SK-N-SH (cell line): ENCODE measurements around the gene TMEM9. TPM values are rescaled to one million over a fixed set of nuclear protein-coding genes. Genes with fewer than 3 reads are reported as not detected.

Experiments used
- CTCF ChIA-PET: fragments of 300-600, 350-600 bp; formaldehyde crosslinking; extraction: SDS; loops from one replicate; lab custom pipeline; 2021; lab: Yijun Ruan, JAX
- POLR2A ChIA-PET: fragments of 350-600 bp; sonication (Branson Sonifier 250); formaldehyde crosslinking; extraction: SDS; loops from one replicate; lab custom pipeline; 2020; ENCODE audit warnings: antibody characterized with exemption, inconsistent platforms; lab: Yijun Ruan, JAX
- DNase-seq: peaks from one replicate; pipeline ENCODE4 v3.0.0; 2012
- H2AFZ ChIP-seq: fragments of 200-600 bp; sonication (generic); 2 replicates; pipeline ENCODE4 v1.8.1; 2016; ENCODE audit warnings: antibody characterized with exemption, mild to moderate bottlenecking, low read depth
- H3F3A ChIP-seq: fragments of 200-600 bp; sonication (generic); replicated peaks from 2 replicates; pipeline ENCODE3; 2016; ENCODE audit warnings: antibody characterized with exemption, mild to moderate bottlenecking; ENCODE audit not compliant: insufficient read depth
- H3K27ac ChIP-seq, 2 experiments: fragments of 200-500 bp in 1 of 2; fragments of 200-600 bp in 1 of 2; sonication (Bioruptor generic) in 1 of 2; sonication (generic), shearing (Covaris generic) in 1 of 2; 2 replicates each; pipeline versions ENCODE4 v1.5.1 to v1.6.1; 2014 to 2016; ENCODE audit warnings: low read depth in 2 of 2, inconsistent platforms in 1 of 2, low read length in 1 of 2, mild to moderate bottlenecking in 1 of 2, mixed read lengths in 1 of 2
- H3K27me3 ChIP-seq: fragments of 200-600 bp; sonication (generic), shearing (Covaris generic); 2 replicates; pipeline ENCODE4 v1.6.1; 2016; ENCODE audit warnings: mixed run types; ENCODE audit not compliant: insufficient read depth
- H3K36me3 ChIP-seq, 2 experiments: fragments of 200-500 bp in 1 of 2; fragments of 200-600 bp in 1 of 2; sonication (Bioruptor generic) in 1 of 2; sonication (generic) in 1 of 2; replicated peaks in 1 of 2; 2 replicates each; pipeline versions ENCODE3 to v1.5.1; 2014 to 2016; ENCODE audit warnings: low read length in 1 of 2, mild to moderate bottlenecking in 1 of 2; ENCODE audit not compliant: insufficient read depth in 2 of 2, control insufficient read depth in 1 of 2
- H3K4me1 ChIP-seq, 2 experiments: fragments of 200-500 bp in 1 of 2; fragments of 200-600 bp in 1 of 2; sonication (Bioruptor generic) in 1 of 2; sonication (generic), shearing (Covaris generic) in 1 of 2; 2 replicates each; pipeline versions ENCODE4 v1.5.1 to v1.6.1; 2014 to 2016; ENCODE audit warnings: low read depth in 1 of 2, low read length in 1 of 2, mixed run types in 1 of 2; ENCODE audit not compliant: insufficient read depth in 2 of 2, control insufficient read depth in 1 of 2
- H3K4me2 ChIP-seq: fragments of 200-600 bp; sonication (generic), shearing (Covaris generic); 2 replicates; pipeline ENCODE4 v1.6.1; 2017; ENCODE audit warnings: mixed run types
- H3K4me3 ChIP-seq, 2 experiments: fragments of 200-500 bp in 1 of 2; fragments of 200-600 bp in 1 of 2; sonication (Bioruptor generic) in 1 of 2; sonication (generic), shearing (Covaris generic) in 1 of 2; 2 replicates each; pipeline versions ENCODE4 v1.5.1 to v1.8.1; 2014 to 2016; ENCODE audit warnings: low read depth in 2 of 2, inconsistent platforms in 1 of 2, low read length in 1 of 2, mild to moderate bottlenecking in 1 of 2, mixed read lengths in 1 of 2, moderate library complexity in 1 of 2
- H3K79me2 ChIP-seq: fragments of 200-600 bp; sonication (generic); 2 replicates; pipeline ENCODE4 v1.8.1; 2017; ENCODE audit warnings: mild to moderate bottlenecking; ENCODE audit not compliant: insufficient read depth
- H3K9ac ChIP-seq: fragments of 200-600 bp; sonication (generic); 2 replicates; pipeline ENCODE4 v1.6.1; 2017; ENCODE audit warnings: mixed run types
- H3K9me2 ChIP-seq: fragments of 200-600 bp; sonication (generic); 2 replicates; pipeline ENCODE4 v1.6.1; 2017; ENCODE audit warnings: mixed run types
- H3K9me3 ChIP-seq: fragments of 200-600 bp; sonication (generic); 2 replicates; pipeline ENCODE4 v1.6.1; 2017; ENCODE audit warnings: mixed run types, mild to moderate bottlenecking, moderate library complexity
- H4K20me1 ChIP-seq: fragments of 200-600 bp; sonication (generic); 2 replicates; pipeline ENCODE4 v1.6.1; 2017; ENCODE audit warnings: mild to moderate bottlenecking, mixed run types; ENCODE audit not compliant: insufficient read depth
- CHD2 ChIP-seq: fragments of 150-350 bp; IDR thresholded peaks from 2 replicates; pipeline ENCODE4 v1.6.1; 2018; ENCODE audit warnings: low read length; ENCODE audit not compliant: partially characterized antibody
- ELF1 ChIP-seq: IDR thresholded peaks from 2 replicates; pipeline ENCODE4 v1.4.0; 2012
- GATA2 ChIP-seq: sonication (generic); formaldehyde crosslinking; IDR thresholded peaks from 2 replicates; pipeline ENCODE4 v1.5.0; 2020; ENCODE audit warnings: mild to moderate bottlenecking, missing genetic modification reagents
- JUND ChIP-seq: IDR thresholded peaks from 2 replicates; pipeline ENCODE4 v1.4.0; 2012
- MEF2A ChIP-seq: IDR thresholded peaks from 2 replicates; pipeline ENCODE4 v1.4.0; 2012; ENCODE audit warnings: low read depth, borderline replicate concordance
- MXI1 ChIP-seq: IDR thresholded peaks from 2 replicates; pipeline ENCODE4 v1.6.1; 2012; ENCODE audit warnings: mild to moderate bottlenecking, low read depth, low read length, improper control_type of control experiment
- NFIC ChIP-seq: IDR thresholded peaks from 2 replicates; pipeline ENCODE4 v1.4.0; 2012; ENCODE audit warnings: borderline replicate concordance
- POLR2AphosphoS5 ChIP-seq: IDR thresholded peaks from 2 replicates; pipeline ENCODE4 v1.6.1; 2012; ENCODE audit warnings: low read depth, low read length
- RAD21 ChIP-seq: IDR thresholded peaks from 2 replicates; pipeline ENCODE4 v1.6.1; 2012; ENCODE audit warnings: mild to moderate bottlenecking, low read length
- RCOR1 ChIP-seq: fragments of 150-350 bp; IDR thresholded peaks from 2 replicates; pipeline ENCODE4 v1.6.1; 2017; ENCODE audit warnings: antibody characterized with exemption, low read length
- RFX5 ChIP-seq: IDR thresholded peaks from 2 replicates; pipeline ENCODE4 v1.6.1; 2012; ENCODE audit warnings: mild to moderate bottlenecking, improper control_type of control experiment, low read length
- RXRA ChIP-seq: IDR thresholded peaks from 2 replicates; pipeline ENCODE4 v1.4.0; 2012; ENCODE audit warnings: low read depth, mild to moderate bottlenecking, borderline replicate concordance
- TEAD4 ChIP-seq: IDR thresholded peaks from 2 replicates; pipeline ENCODE4 v1.4.0; 2012; ENCODE audit warnings: mild to moderate bottlenecking, borderline replicate concordance; ENCODE audit not compliant: insufficient read depth
- WGBS: methylation state at CpG from one replicate; pipeline ENCODE4 v1.1.6; 2017; ENCODE audit warnings: low lambda C conversion rate; 5-methylcytosine and 5-hydroxymethylcytosine counted together
- polyA plus RNA-seq, 3 experiments: library from polyadenylated mRNA; depleted of rRNA; stranded (reverse); fragments of >200 nt; gene quantifications; 2 replicates each; pipeline ENCODE4 v1.2.3, GENCODE V29; 2012
- TF ChIP-seq, protein P1 (sequence below): IDR thresholded peaks from 2 replicates; pipeline ENCODE4 v1.4.0; 2012; ENCODE audit warnings: low read depth
- TF ChIP-seq, protein P2 (sequence below): fragments of 200-600 bp; sonication (generic); IDR thresholded peaks from 2 replicates; pipeline ENCODE4 v1.6.1; 2017; ENCODE audit warnings: antibody characterized with exemption, mild to moderate bottlenecking, moderate library complexity
- TF ChIP-seq, protein P3 (sequence below): IDR thresholded peaks from 2 replicates; pipeline ENCODE4 v1.4.0; 2012; ENCODE audit warnings: low read depth, borderline replicate concordance
- TF ChIP-seq, protein P4 (sequence below): IDR thresholded peaks from 2 replicates; pipeline ENCODE4 v1.4.0; 2012; ENCODE audit warnings: low read depth, borderline replicate concordance

The TMEM9 gene
- polyA plus RNA-seq, 1 of the 3 experiments (the other 2 are of a cell fraction), result 126 TPM

DNA sequence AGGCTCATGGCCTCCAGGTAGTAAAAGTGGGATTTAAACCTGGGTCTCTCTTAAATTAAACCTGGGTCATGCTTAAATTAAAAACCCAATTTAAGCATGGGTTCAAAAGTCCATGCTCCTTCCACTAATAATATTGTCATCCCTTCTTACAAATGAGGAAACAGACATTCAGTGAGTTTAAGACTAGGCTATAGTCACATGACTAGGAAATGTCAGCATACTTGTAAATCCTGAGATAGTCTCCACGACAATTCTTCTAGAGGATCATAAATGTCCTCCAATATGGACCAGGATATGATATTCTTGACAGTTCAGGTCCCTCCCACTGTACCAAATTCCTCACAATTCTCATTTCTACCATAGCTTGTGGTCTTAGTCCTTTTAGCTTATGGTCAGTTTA, 25.9 kb upstream of the TMEM9 start:
- DNase-seq, result no peak
- Histone ChIP-seq H3K4me1 (peaks cover 6 to 13% of the 10 kb centered on the region in 2 experiments; a peak in 3 of 4 replicates), H3K9me2 (no peaks in the 10 kb centered on the region), H3K79me2 (no peaks in the 10 kb centered on the region), H3K36me3 (no peaks in the 10 kb centered on the region), H3K4me3 (no peak overlapping the region), H3K9me3 (no peaks in the 10 kb centered on the region), H3K27me3 (no peaks in the 10 kb centered on the region), H2AFZ (no peak overlapping the region), H3K9ac (no peak overlapping the region), H3K4me2 (no peak overlapping the region), H4K20me1 (no peaks in the 10 kb centered on the region), H3K27ac (no peak overlapping the region), H3F3A (no peaks in the 10 kb centered on the region)
- ChIA-PET POLR2A (no interaction called here), CTCF (interaction anchor here (1.0 to 1.5 kb wide), 2 partner anchors 13 to 42 kb away, joined by 3 read pairs; no protein-coding TSS in a partner anchor)
- 42% methylated on average over 1 of the region's 1 CpG for WGBS
- TF ChIP-seq, protein P1, sequence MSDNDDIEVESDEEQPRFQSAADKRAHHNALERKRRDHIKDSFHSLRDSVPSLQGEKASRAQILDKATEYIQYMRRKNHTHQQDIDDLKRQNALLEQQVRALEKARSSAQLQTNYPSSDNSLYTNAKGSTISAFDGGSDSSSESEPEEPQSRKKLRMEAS, result no peak
- TF ChIP-seq RAD21 (no peak), CHD2 (no peak), MXI1 (no peak), RCOR1 (no peak), TEAD4 (no peak), GATA2 (no peak), ELF1 (no peak), MEF2A (no peak), NFIC (no peak), RXRA (no peak), JUND (no peak), POLR2AphosphoS5 (no peak), RFX5 (no peak)
- TF ChIP-seq, protein P2, sequence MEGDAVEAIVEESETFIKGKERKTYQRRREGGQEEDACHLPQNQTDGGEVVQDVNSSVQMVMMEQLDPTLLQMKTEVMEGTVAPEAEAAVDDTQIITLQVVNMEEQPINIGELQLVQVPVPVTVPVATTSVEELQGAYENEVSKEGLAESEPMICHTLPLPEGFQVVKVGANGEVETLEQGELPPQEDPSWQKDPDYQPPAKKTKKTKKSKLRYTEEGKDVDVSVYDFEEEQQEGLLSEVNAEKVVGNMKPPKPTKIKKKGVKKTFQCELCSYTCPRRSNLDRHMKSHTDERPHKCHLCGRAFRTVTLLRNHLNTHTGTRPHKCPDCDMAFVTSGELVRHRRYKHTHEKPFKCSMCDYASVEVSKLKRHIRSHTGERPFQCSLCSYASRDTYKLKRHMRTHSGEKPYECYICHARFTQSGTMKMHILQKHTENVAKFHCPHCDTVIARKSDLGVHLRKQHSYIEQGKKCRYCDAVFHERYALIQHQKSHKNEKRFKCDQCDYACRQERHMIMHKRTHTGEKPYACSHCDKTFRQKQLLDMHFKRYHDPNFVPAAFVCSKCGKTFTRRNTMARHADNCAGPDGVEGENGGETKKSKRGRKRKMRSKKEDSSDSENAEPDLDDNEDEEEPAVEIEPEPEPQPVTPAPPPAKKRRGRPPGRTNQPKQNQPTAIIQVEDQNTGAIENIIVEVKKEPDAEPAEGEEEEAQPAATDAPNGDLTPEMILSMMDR, result no peak
- TF ChIP-seq, protein P3, sequence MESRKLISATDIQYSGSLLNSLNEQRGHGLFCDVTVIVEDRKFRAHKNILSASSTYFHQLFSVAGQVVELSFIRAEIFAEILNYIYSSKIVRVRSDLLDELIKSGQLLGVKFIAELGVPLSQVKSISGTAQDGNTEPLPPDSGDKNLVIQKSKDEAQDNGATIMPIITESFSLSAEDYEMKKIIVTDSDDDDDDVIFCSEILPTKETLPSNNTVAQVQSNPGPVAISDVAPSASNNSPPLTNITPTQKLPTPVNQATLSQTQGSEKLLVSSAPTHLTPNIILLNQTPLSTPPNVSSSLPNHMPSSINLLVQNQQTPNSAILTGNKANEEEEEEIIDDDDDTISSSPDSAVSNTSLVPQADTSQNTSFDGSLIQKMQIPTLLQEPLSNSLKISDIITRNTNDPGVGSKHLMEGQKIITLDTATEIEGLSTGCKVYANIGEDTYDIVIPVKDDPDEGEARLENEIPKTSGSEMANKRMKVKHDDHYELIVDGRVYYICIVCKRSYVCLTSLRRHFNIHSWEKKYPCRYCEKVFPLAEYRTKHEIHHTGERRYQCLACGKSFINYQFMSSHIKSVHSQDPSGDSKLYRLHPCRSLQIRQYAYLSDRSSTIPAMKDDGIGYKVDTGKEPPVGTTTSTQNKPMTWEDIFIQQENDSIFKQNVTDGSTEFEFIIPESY, result no peak
- TF ChIP-seq, protein P4, sequence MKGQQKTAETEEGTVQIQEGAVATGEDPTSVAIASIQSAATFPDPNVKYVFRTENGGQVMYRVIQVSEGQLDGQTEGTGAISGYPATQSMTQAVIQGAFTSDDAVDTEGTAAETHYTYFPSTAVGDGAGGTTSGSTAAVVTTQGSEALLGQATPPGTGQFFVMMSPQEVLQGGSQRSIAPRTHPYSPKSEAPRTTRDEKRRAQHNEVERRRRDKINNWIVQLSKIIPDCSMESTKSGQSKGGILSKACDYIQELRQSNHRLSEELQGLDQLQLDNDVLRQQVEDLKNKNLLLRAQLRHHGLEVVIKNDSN, result no peak
